Measurements from ENCODE around the gene DCST2. TPM values are rescaled to one million over a fixed set of nuclear protein-coding genes. Genes with fewer than 3 reads are reported as not detected.

DCST2 gene
- total and polyA plus RNA-seq, 4 donors, result 0.31 to 1.7 (median 1.2) TPM

GRCh38 chr1:155035936-155036335, 2.4 kb upstream of the DCST2 start:
- TF ChIP-seq CTCF (IDR thresholded peaks at IDR 0.05; ENCODE audit: control extremely low read depth, extremely low read depth), result no peak
- no peak overlapping the region for H3K4me3 ChIP-seq
- no peaks in the 10 kb centered on the region for H3K27me3 ChIP-seq (ENCODE audit: control insufficient read depth in 3 of 3, insufficient read depth in 3 of 3, low read length in 2 of 3)
- WGBS, 2 donors, result 61 to 76% methylated on average over 2 of the region's 2 CpGs
- no peak for DNase-seq
- no peaks in the 10 kb centered on the region for H3K36me3 ChIP-seq (ENCODE audit: control insufficient read depth in 4 of 4, insufficient read depth in 4 of 4, low read length in 4 of 4)
- no peak overlapping the region for H3K9ac ChIP-seq (ENCODE audit: insufficient read depth in 1 of 2, low read length in 2 of 2)
- H3K27ac ChIP-seq (ENCODE audit: low read depth in 1 of 2, low read length in 1 of 2), result no peak overlapping the region
- H3K9me3 ChIP-seq (ENCODE audit: control insufficient read depth in 4 of 4, insufficient read depth in 3 of 4, low read length in 3 of 4), result no peaks in the 10 kb centered on the region
- ATAC-seq (ENCODE audit: insufficient read depth, low FRiP score), result no peak
- H3K4me1 ChIP-seq (ENCODE audit: control insufficient read depth in 5 of 5, insufficient read depth in 5 of 5, low read length in 5 of 5), result peaks cover 0 to 5% (median 0%) of the 10 kb centered on the region in 5 donors

GRCh38 chr1:155034318-155035208, 982 bp upstream of the DCST2 start:
- no peak overlapping the region for H3K9ac ChIP-seq (ENCODE audit: insufficient read depth in 1 of 2, low read length in 2 of 2)
- TF ChIP-seq CTCF (IDR thresholded peaks at IDR 0.05; ENCODE audit: control extremely low read depth, extremely low read depth), result no peak
- WGBS, 2 donors, result 86 to 89% methylated on average over 19 to 20 of the region's 20 CpGs
- H3K9me3 ChIP-seq (ENCODE audit: control insufficient read depth in 4 of 4, insufficient read depth in 3 of 4, low read length in 3 of 4), result no peaks in the 10 kb centered on the region
- H3K4me1 ChIP-seq (ENCODE audit: control insufficient read depth in 5 of 5, insufficient read depth in 5 of 5, low read length in 5 of 5), result peaks cover 0 to 5% (median 0%) of the 10 kb centered on the region in 5 donors
- no peaks in the 10 kb centered on the region for H3K36me3 ChIP-seq (ENCODE audit: control insufficient read depth in 4 of 4, insufficient read depth in 4 of 4, low read length in 4 of 4)
- DNase-seq, result no peak
- ATAC-seq (ENCODE audit: insufficient read depth, low FRiP score), result no peak
- H3K4me3 ChIP-seq, result no peak overlapping the region
- H3K27ac ChIP-seq (ENCODE audit: low read depth in 1 of 2, low read length in 1 of 2), result no peak overlapping the region
- H3K27me3 ChIP-seq (ENCODE audit: control insufficient read depth in 3 of 3, insufficient read depth in 3 of 3, low read length in 2 of 3), result no peaks in the 10 kb centered on the region

- Histone ChIP-seq H3K36me3 (ENCODE audit: control insufficient read depth in 4 of 4, insufficient read depth in 4 of 4, low read length in 4 of 4) (no peaks in the 10 kb centered on the region), H3K9ac (ENCODE audit: insufficient read depth in 1 of 2, low read length in 2 of 2) (no peak overlapping the region), H3K27me3 (ENCODE audit: control insufficient read depth in 3 of 3, insufficient read depth in 3 of 3, low read length in 2 of 3) (no peaks in the 10 kb centered on the region), H3K27ac (ENCODE audit: low read depth in 1 of 2, low read length in 1 of 2) (no peak overlapping the region), H3K4me3 (no peak overlapping the region), H3K4me1 (ENCODE audit: control insufficient read depth in 5 of 5, insufficient read depth in 5 of 5, low read length in 5 of 5) (peaks cover 0 to 5% (median 0%) of the 10 kb centered on the region in 5 donors), H3K9me3 (ENCODE audit: control insufficient read depth in 4 of 4, insufficient read depth in 3 of 4, low read length in 3 of 4) (no peaks in the 10 kb centered on the region)
- WGBS, 2 donors, result 88 to 94% methylated on average over 12 of the region's 12 CpGs
- DNase-seq (no peak), ATAC-seq (ENCODE audit: insufficient read depth, low FRiP score) (no peak)
- no peak for TF ChIP-seq CTCF (IDR thresholded peaks at IDR 0.05; ENCODE audit: control extremely low read depth, extremely low read depth)
Measured at GRCh38 chr1:155032886-155033285, 695 bp downstream of the DCST2 start.
